Measurements from ENCODE around the gene SUV39H2.

SUV39H2 gene

GRCh38 chr10:14858338-14858960 is 20.2 kb upstream of the SUV39H2 start:
- Histone ChIP-seq H3K27me3 (ENCODE audit: control insufficient read depth, low read length) (no peaks in the 10 kb centered on the region), H3K9me3 (ENCODE audit: control insufficient read depth, insufficient read depth, low read length) (no peaks in the 10 kb centered on the region), H3K27ac (ENCODE audit: low read depth, low read length) (no peak overlapping the region), H4K20me1 (ENCODE audit: control insufficient read depth, insufficient read depth, low read depth, low read length) (no peaks in the 10 kb centered on the region), H3K4me3 (ENCODE audit: low read length) (no peak overlapping the region), H3F3A (ENCODE audit: control insufficient read depth, insufficient read depth) (0 out of 2 replicates have a peak, but pooled peaks cover 2% of the 10 kb centered on the region), H3K4me1 (ENCODE audit: control insufficient read depth, low read length) (peaks cover 17% of the 10 kb centered on the region), H3K79me2 (ENCODE audit: control insufficient read depth, low read length) (no peaks in the 10 kb centered on the region), H3K4me2 (ENCODE audit: low read length) (no peak overlapping the region), H3K36me3 (ENCODE audit: control insufficient read depth, low read length) (peaks cover 76% of the 10 kb centered on the region), H3K9me2 (replicated peaks; ENCODE audit: control insufficient read depth, low read length) (no peaks in the 10 kb centered on the region)
- TF ChIP-seq CTCF (IDR thresholded peaks at IDR 0.05; ENCODE audit: low read depth, low read length, poor library complexity, severe bottlenecking): no peak
- TF ChIP-seq EZH2phosphoT487 (IDR thresholded peaks at IDR 0.05; ENCODE audit: borderline replicate concordance, low read length): no peak

GRCh38 chr10:14859043-14859442 is 19.6 kb upstream of the SUV39H2 start:
- Histone ChIP-seq H3K79me2 (ENCODE audit: control insufficient read depth, low read length) (no peaks in the 10 kb centered on the region), H3F3A (ENCODE audit: control insufficient read depth, insufficient read depth) (0 out of 2 replicates have a peak, but pooled peaks cover 2% of the 10 kb centered on the region), H3K4me1 (ENCODE audit: control insufficient read depth, low read length) (peaks cover 17% of the 10 kb centered on the region), H3K27ac (ENCODE audit: low read depth, low read length) (no peak overlapping the region), H3K4me2 (ENCODE audit: low read length) (no peak overlapping the region), H3K27me3 (ENCODE audit: control insufficient read depth, low read length) (no peaks in the 10 kb centered on the region), H3K36me3 (ENCODE audit: control insufficient read depth, low read length) (peaks cover 79% of the 10 kb centered on the region), H3K9me3 (ENCODE audit: control insufficient read depth, insufficient read depth, low read length) (no peaks in the 10 kb centered on the region), H3K4me3 (ENCODE audit: low read length) (no peak overlapping the region), H3K9me2 (replicated peaks; ENCODE audit: control insufficient read depth, low read length) (no peaks in the 10 kb centered on the region), H4K20me1 (ENCODE audit: control insufficient read depth, insufficient read depth, low read depth, low read length) (no peaks in the 10 kb centered on the region)
- TF ChIP-seq EZH2phosphoT487 (IDR thresholded peaks at IDR 0.05; ENCODE audit: borderline replicate concordance, low read length) (no peak), CTCF (IDR thresholded peaks at IDR 0.05; ENCODE audit: low read depth, low read length, poor library complexity, severe bottlenecking) (no peak)

DNA sequence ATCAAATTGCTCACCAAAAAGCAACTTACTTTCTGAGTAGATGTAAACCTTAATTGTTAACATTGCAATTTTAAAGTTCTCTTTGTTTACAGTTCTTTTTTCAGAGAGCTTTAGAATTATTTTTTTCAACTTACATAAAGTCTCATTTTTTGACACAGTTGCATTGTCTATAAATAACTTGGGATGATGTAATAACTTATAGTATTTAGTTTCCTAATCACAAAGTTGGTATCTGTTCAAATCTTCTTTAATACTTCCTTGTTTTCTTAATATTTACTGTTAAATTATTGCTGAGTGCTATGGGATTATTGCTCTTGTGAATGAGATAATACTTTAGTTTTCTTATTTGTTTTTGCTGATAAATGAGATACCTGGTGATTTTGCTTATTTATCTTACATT is 18.9 kb upstream of the SUV39H2 start:
- H3K4me3 ChIP-seq (ENCODE audit: low read length): no peak overlapping the region
- no peaks in the 10 kb centered on the region for H3K9me2 ChIP-seq (replicated peaks; ENCODE audit: control insufficient read depth, low read length)
- H3K4me2 ChIP-seq (ENCODE audit: low read length): no peak overlapping the region
- no peaks in the 10 kb centered on the region for H3K79me2 ChIP-seq (ENCODE audit: control insufficient read depth, low read length)
- H3K36me3 ChIP-seq (ENCODE audit: control insufficient read depth, low read length): peaks cover 73% of the 10 kb centered on the region
- H3F3A ChIP-seq (ENCODE audit: control insufficient read depth, insufficient read depth): 0 out of 2 replicates have a peak, but pooled peaks cover 2% of the 10 kb centered on the region
- peaks cover 17% of the 10 kb centered on the region for H3K4me1 ChIP-seq (ENCODE audit: control insufficient read depth, low read length)
- H3K27me3 ChIP-seq (ENCODE audit: control insufficient read depth, low read length): no peaks in the 10 kb centered on the region
- H3K9me3 ChIP-seq (ENCODE audit: control insufficient read depth, insufficient read depth, low read length): no peaks in the 10 kb centered on the region
- H4K20me1 ChIP-seq (ENCODE audit: control insufficient read depth, insufficient read depth, low read depth, low read length): no peaks in the 10 kb centered on the region
- H3K27ac ChIP-seq (ENCODE audit: low read depth, low read length): no peak overlapping the region
- TF ChIP-seq EZH2phosphoT487 (IDR thresholded peaks at IDR 0.05; ENCODE audit: borderline replicate concordance, low read length): no peak
- TF ChIP-seq CTCF (IDR thresholded peaks at IDR 0.05; ENCODE audit: low read depth, low read length, poor library complexity, severe bottlenecking): no peak
